ENCODE measurements around the gene KCNQ2.
"Not testable (repeated sequence)": the region's sequence is repeated elsewhere in the genome, so short reads cannot be mapped to it uniquely, and the experiment has no call there.

Gene KCNQ2

DNA sequence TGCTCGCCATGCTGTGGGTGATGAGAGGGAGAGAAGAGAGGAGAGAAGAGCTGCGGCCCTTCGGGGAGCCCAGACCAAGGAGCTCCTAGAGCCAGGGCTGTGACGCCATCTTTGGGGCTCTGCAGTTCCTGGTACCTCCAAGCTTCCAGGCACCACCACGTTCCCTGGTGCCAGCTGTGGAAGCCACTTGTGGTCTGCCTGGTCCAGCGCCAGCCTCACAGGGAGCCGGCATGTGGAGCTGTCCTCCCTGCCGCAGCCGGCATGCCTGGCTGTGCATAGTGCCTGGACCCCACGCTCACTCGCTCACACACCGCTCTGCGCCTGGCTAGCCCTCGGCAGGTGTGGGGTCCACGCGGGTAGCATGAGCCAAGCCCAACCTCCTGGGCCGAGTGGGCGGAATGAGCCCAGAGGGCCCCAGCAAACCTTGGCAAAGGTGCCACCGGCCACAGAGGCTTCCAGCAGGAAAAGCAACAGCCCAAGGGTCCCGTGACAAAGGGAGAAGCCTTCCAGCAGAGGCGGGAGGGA, 92.0 kb downstream of the KCNQ2 start:
- no peak for DNase-seq

DNA sequence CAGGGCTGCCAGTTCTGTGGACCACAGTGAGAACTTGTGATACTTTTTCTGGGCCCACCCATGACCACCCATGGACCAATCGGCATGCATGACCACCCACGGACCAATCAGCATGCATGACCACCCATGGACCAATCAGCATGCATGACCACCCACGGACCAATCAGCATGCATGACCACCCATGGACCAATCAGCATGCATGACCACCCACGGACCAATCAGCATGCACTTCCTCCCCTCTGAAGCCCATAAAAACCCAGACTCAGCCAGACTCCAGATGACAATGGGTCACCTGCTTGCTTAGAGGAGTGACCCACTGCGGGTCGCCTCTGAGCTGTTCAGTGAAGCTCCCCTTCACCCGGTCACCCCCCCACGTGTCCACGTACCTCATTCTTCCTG, 92.6 kb downstream of the KCNQ2 start:
- DNase-seq = not testable (repeated sequence)

DNA sequence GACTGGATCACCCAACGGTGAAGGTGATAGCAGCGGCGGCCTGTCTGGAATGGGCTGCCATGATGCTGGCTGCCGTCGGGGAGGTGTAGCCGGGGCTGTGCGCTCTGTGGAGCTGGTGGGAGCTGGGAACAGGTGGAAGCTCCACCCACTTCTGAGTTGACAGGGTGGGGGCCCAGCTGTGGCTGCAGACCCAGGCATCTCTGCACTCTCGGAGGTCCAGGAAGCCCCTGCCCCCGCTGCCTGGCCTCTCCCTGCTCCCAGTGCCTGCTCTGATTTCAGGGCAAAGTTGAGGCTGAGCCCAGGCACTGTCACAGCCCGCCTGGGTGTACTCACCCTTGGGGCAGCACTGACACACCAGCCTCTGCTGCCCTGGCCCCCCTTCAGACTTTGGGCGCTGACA, 93.2 kb downstream of the KCNQ2 start:
- no peak for DNase-seq

GRCh38 chr20:63378626-63379025, 93.8 kb downstream of the KCNQ2 start:
- no peak for DNase-seq

GRCh38 chr20:63377951-63378381, 94.5 kb downstream of the KCNQ2 start:
- no peak for DNase-seq

- DNase-seq = no peak
These were observed 95.1 kb downstream of the KCNQ2 start for GRCh38 chr20:63377256-63377941.

GRCh38 chr20:63376283-63377250, 95.9 kb downstream of the KCNQ2 start:
- DNase-seq = no peak

DNA sequence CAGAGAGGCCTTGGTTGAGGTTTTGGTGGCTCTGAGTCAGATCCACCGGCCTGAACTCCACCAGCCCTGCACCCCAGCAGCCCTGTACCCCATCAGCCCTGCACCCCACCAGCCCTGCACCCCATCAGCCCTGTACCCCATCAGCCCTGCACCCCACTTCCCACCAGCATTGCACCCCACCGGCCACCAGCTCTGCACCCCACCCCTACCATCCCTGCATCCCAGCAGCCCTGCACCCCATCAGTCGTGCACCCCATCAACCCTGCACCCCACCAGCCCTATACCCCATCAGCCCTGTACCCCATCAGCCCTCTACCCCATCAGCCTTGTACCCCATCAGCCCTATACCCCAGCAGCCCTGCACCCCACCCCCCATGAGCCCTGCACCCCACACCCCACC, 97.0 kb downstream of the KCNQ2 start:
- no peak for DNase-seq

GRCh38 chr20:63374504-63374903, 98.0 kb downstream of the KCNQ2 start:
- DNase-seq = no peak

- DNase-seq = no peak
These were observed 98.5 kb downstream of the KCNQ2 start for GRCh38 chr20:63373996-63374395.

DNA sequence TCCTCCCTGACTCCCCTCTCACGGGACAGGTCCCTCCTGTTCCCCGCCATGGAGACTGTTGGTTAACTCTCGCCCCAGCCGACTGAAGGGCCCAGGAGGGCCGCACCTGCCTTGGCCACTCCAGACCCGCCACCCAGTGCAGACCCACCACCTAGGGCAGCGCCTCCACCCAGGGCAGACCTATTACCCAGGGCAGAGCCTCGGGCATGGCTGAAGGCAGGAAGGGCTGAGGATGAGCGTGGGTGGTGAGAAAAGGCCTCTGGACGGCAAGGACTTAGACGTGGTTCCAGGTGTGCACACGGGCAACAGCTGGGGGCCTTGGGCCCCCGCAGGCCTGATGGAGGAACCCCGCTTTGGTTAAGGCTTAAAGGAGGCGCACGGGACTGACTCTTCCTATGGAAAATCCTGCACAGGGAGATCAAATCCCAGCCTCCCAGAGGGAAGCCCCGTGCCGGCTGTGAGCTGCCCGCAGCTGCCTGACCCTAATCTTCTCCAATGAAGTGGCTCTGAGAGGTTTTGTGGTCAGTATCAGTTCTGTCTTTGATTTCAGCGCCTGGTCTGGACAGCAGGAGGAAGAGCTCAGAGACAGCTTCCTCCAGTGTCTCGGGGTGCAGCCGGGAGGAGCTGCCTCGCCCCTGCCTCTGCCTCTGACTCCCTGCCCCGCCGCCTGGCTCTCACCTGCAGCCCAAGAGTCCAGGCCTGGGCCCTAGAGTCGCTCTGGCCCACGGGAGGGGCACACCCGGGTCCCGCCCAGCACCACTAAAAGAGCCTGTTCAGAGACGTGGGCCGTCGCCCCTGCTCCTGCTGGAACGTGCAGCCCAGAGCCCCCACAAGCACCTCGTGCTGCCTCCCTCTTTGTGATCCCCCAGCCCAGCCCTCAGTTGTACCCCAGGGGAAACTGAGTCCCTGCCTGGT, 99.2 kb downstream of the KCNQ2 start:
- DNase-seq = no peak

DNA sequence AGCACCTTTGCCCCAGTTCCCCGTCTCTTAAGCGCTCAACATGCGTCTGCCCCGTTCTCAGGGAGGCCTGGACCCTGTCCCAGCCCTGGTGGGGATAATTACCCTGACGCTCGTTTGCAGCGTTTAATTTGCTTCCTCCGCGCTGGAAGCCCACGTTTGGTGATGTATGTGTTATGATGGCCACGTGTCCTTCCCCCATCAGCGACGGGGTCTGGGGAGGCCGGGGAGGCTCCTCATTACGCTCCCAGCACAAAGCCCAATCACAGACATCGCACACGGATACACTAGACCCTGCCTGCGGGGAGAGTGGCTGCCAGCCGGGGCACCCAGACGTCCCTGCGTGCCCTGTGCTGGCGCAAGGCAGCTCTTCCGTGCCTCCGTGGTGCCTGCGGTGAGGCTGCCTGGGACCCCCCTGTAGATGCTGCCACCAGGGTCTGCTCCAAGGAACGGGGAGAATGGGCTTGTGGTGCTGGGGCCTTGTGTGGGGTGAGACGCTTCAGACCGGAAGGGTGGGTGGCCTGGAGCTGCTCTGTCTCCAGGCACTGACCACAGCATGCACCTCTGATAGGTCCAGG, 101.1 kb downstream of the KCNQ2 start:
- no peak for DNase-seq

- peak; percentile 58 for DNase-seq
These were observed 101.8 kb downstream of the KCNQ2 start for GRCh38 chr20:63370618-63371187.

- DNase-seq = no peak
These were observed 102.5 kb downstream of the KCNQ2 start for GRCh38 chr20:63369724-63370617.

GRCh38 chr20:63369024-63369530, 103.4 kb downstream of the KCNQ2 start:
- no peak for DNase-seq

GRCh38 chr20:63368151-63368550, 104.3 kb downstream of the KCNQ2 start:
- DNase-seq = no peak

DNA sequence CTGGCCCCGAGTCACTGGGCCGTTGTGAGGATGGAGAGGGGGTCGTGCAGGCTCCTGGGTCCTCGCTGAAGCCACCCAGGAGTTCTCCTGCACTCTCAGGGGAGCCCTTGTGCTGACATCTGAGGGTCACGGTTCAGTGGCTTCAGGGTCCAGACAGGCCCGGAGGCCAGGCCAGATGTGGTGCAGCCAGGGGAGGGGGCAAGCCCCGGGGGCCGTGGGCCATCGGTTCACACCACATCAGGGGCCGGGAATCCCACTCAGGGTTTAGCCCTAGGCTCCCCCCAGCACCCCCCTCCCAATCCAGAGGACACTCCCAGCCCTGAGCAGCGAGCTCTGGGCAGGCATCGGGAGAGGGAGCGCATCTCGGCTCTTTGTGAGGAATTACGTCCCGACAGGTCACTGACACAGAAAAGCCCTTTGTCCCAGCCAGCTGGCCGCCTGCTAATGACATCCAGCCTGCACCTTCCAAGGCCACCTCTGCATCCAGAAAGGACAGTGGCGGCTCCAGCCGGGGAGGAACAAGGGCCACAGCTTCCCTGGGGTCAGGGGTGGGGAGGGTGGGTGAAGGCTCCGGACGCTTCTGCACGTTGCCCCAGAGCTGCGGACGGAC, 104.9 kb downstream of the KCNQ2 start:
- no peak for DNase-seq

DNA sequence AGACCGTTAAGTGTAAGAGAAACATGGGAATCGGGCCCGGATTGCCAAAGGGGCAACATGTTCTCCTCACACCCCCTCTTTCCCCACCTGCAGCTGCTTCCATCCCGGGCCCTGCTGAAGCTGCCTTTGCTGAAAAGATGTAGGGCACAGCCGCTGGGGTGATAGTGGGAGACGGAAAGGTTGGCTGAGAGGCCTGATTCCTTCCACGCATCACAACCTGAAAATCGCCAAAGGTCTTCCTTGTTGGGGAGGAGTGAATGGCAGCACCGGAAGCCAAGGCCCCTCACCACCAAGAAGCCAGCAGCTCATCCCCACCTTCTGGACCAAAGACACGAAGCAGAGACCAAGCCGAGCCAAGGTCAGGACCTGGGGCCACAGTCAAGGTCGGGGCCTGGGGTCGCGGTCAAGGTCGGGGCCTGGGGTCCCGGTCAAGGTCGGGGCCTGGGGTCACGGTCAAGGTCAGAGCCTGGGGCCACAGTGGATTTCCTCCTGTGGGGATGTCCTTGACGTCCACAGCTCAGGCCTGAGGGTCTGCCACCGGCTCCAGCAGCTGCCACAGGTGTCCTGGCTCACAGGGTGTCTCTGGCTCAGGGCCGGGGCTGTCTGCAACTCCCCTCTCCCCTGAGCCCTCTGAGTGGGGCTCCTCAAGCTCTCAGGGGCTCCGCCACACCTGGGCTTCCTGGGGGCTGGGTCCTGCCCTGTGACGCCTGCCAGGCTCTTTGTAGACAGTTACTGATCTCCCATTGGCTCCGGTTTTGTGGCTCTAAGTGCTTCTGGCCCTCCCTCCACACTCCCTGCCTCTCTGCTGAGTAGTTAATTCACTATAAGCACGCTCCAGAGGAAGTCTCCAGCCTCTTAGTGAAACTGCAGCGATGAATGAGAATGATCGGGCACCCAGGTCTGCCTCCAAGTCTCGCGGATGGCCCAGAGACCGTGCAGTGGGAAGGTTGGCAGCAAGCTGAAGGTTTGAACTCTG, 105.8 kb downstream of the KCNQ2 start:
- DNase-seq = no peak

All from NCI-H524 treated with DMSO at 0.1 percent for 48 hours (cell line).